Neuronal stem cell (in vitro differentiated cells): ENCODE data around the gene SYNE2.

ENCODE experiments used
- DNase-seq: peaks from one replicate; pipeline ENCODE4 v3.0.0-alpha.2; 2013; ENCODE audit warnings: low spot score
- H2AFZ ChIP-seq: one replicate; pipeline ENCODE4 v1.6.1; 2013; ENCODE audit warnings: mild to moderate bottlenecking, low read length, inconsistent platforms
- H2AK5ac ChIP-seq: 2 replicates; pipeline ENCODE4 v1.6.1; 2013; ENCODE audit warnings: low read depth, mild to moderate bottlenecking, inconsistent platforms, low read length, moderate library complexity, mixed read lengths
- H2BK120ac ChIP-seq: 2 replicates; pipeline ENCODE4 v1.6.1; 2013; ENCODE audit warnings: low read depth, mild to moderate bottlenecking, inconsistent platforms, low read length, moderate library complexity, mixed read lengths
- H2BK12ac ChIP-seq: one replicate; pipeline ENCODE4 v1.6.1; 2013; ENCODE audit warnings: low read length, inconsistent platforms
- H2BK15ac ChIP-seq: 2 replicates; pipeline ENCODE4 v1.6.1; 2013; ENCODE audit warnings: mild to moderate bottlenecking, low read length, inconsistent platforms, mixed read lengths
- H2BK5ac ChIP-seq: one replicate; pipeline ENCODE4 v1.6.1; 2013; ENCODE audit warnings: inconsistent platforms, mild to moderate bottlenecking, low read length, moderate library complexity
- H3K14ac ChIP-seq: one replicate; pipeline ENCODE4 v1.6.1; 2013; ENCODE audit warnings: low read length, inconsistent platforms
- H3K18ac ChIP-seq: 2 replicates; pipeline ENCODE4 v1.6.1; 2013; ENCODE audit warnings: low read length, inconsistent platforms
- H3K23ac ChIP-seq: 2 replicates; pipeline ENCODE4 v1.6.1; 2013; ENCODE audit warnings: low read depth, mild to moderate bottlenecking, mixed read lengths, low read length, inconsistent platforms; ENCODE audit not compliant: poor library complexity
- H3K27ac ChIP-seq: replicated peaks from 3 replicates; pipeline ENCODE4 v1.5.1; 2013; ENCODE audit warnings: low read length, inconsistent platforms
- H3K27me3 ChIP-seq, 3 experiments: 2 replicates each; pipeline ENCODE4 v1.6.1; 2013; ENCODE audit warnings: low read length in 3 of 3, mild to moderate bottlenecking in 2 of 3, inconsistent platforms in 1 of 3, low read depth in 1 of 3, mixed read lengths in 1 of 3, moderate library complexity in 1 of 3; ENCODE audit not compliant: control insufficient read depth in 3 of 3, insufficient read depth in 3 of 3
- H3K36me3 ChIP-seq, 2 donors: replicated peaks in 1 of 2; 2 replicates each; pipeline ENCODE4 v1.6.1; 2013; ENCODE audit warnings: low read length in 2 of 2; ENCODE audit not compliant: control insufficient read depth in 2 of 2, insufficient read depth in 2 of 2
- H3K4ac ChIP-seq: 2 replicates; pipeline ENCODE4 v1.6.1; 2013; ENCODE audit warnings: inconsistent platforms, mild to moderate bottlenecking, low read length, moderate library complexity
- H3K4me1 ChIP-seq, 2 donors: 1 replicate in 1 of 2; 2 replicates in 1 of 2; pipeline ENCODE4 v1.6.1; 2013; ENCODE audit warnings: low read length in 2 of 2, low read depth in 1 of 2; ENCODE audit not compliant: control insufficient read depth in 2 of 2, insufficient read depth in 1 of 2
- H3K4me2 ChIP-seq: one replicate; pipeline ENCODE4 v1.6.1; 2013; ENCODE audit warnings: mild to moderate bottlenecking, low read length, inconsistent platforms; ENCODE audit not compliant: insufficient read depth, poor library complexity, severe bottlenecking
- H3K4me3 ChIP-seq, 2 donors: 2 replicates each; pipeline ENCODE4 v1.5.1; 2013; ENCODE audit warnings: low read length in 2 of 2, mild to moderate bottlenecking in 2 of 2, inconsistent platforms in 1 of 2, moderate library complexity in 1 of 2
- H3K79me1 ChIP-seq: one replicate; pipeline ENCODE4 v1.6.1; 2013; ENCODE audit warnings: low read depth, mild to moderate bottlenecking, inconsistent platforms, low read length, moderate library complexity
- H3K9ac ChIP-seq: one replicate; pipeline ENCODE4 v1.6.1; 2013; ENCODE audit warnings: mild to moderate bottlenecking, low read depth, low read length, inconsistent platforms; ENCODE audit not compliant: poor library complexity
- H3K9me3 ChIP-seq, 2 donors: replicated peaks in 1 of 2; 2 replicates each; pipeline versions ENCODE3 to v1.6.1; 2013; ENCODE audit warnings: low read length in 2 of 2, mild to moderate bottlenecking in 2 of 2, inconsistent platforms in 1 of 2, low read depth in 1 of 2, mixed read lengths in 1 of 2, moderate library complexity in 1 of 2; ENCODE audit not compliant: control insufficient read depth in 2 of 2, insufficient read depth in 1 of 2
- H4K8ac ChIP-seq: one replicate; pipeline ENCODE4 v1.6.1; 2013; ENCODE audit warnings: low read depth, mild to moderate bottlenecking, inconsistent platforms, low read length, moderate library complexity
- H4K91ac ChIP-seq: one replicate; pipeline ENCODE4 v1.6.1; 2013; ENCODE audit warnings: low read length, low read depth, mild to moderate bottlenecking, inconsistent platforms; ENCODE audit not compliant: poor library complexity
- WGBS, 2 donors: extraction: QIAGEN DNeasy Blood & Tissue Kit; methylation state at CpG; one replicate each; pipeline ENCODE4 v1.1.7; 2013; ENCODE audit warnings: missing lambda C conversion rate in 2 of 2, mixed read lengths in 1 of 2; ENCODE audit not compliant: insufficient read length in 2 of 2, insufficient replicate concordance in 1 of 2; ENCODE audit errors: extremely low coverage in 2 of 2; 5-methylcytosine and 5-hydroxymethylcytosine counted together

Gene SYNE2

GRCh38 chr14:63938198-63939005 is 85.6 kb downstream of the SYNE2 start:
- no peak overlapping the region for H2BK5ac ChIP-seq
- DNase-seq: no peak
- no peaks in the 10 kb centered on the region for H3K9me3 ChIP-seq
- H3K27me3 ChIP-seq: no peaks in the 10 kb centered on the region
- no peak overlapping the region for H2BK120ac ChIP-seq
- no peak overlapping the region for H3K14ac ChIP-seq
- H3K23ac ChIP-seq: no peak overlapping the region
- no peak overlapping the region for H3K9ac ChIP-seq
- H4K8ac ChIP-seq: no peak overlapping the region
- no peak overlapping the region for H2AFZ ChIP-seq
- no CpG with 5 or more reads among the region's 9 CpGs for WGBS, 2 donors
- H3K18ac ChIP-seq: no peak overlapping the region
- H3K27ac ChIP-seq: no peak overlapping the region
- H2BK15ac ChIP-seq: no peak overlapping the region
- H3K4me1 ChIP-seq: peaks cover 2 to 6% of the 10 kb centered on the region in 2 donors
- H3K4me2 ChIP-seq: no peak overlapping the region
- peaks cover 7 to 30% of the 10 kb centered on the region in 2 donors for H3K36me3 ChIP-seq
- H3K4ac ChIP-seq: no peak overlapping the region
- H3K79me1 ChIP-seq: no peaks in the 10 kb centered on the region
- no peak overlapping the region for H4K91ac ChIP-seq
- H2BK12ac ChIP-seq: no peak overlapping the region
- peak overlapping the region in 1 of 2 donors; percentile 49 for H3K4me3 ChIP-seq
- no peak overlapping the region for H2AK5ac ChIP-seq

GRCh38 chr14:63939006-63939270 is 86.1 kb downstream of the SYNE2 start:
- Histone ChIP-seq H3K4me3 (peak overlapping the region in 1 of 2 donors; percentile 49), H3K79me1 (no peaks in the 10 kb centered on the region), H3K4me2 (no peak overlapping the region), H3K9me3 (no peaks in the 10 kb centered on the region), H2AFZ (no peak overlapping the region), H3K18ac (no peak overlapping the region), H3K14ac (no peak overlapping the region), H3K27me3 (no peaks in the 10 kb centered on the region), H3K36me3 (peaks cover 7 to 30% of the 10 kb centered on the region in 2 donors), H2AK5ac (no peak overlapping the region), H3K23ac (no peak overlapping the region), H3K4me1 (peaks cover 0 to 4% of the 10 kb centered on the region in 2 donors), H2BK120ac (no peak overlapping the region), H4K91ac (no peak overlapping the region), H3K27ac (no peak overlapping the region), H2BK5ac (no peak overlapping the region), H2BK12ac (no peak overlapping the region), H4K8ac (no peak overlapping the region), H3K9ac (no peak overlapping the region), H2BK15ac (no peak overlapping the region), H3K4ac (no peak overlapping the region)
- no CpG with 5 or more reads among the region's 1 CpG for WGBS, 2 donors
- DNase-seq: no peak

GRCh38 chr14:63940387-63940786 is 87.6 kb downstream of the SYNE2 start:
- no peak overlapping the region for H3K27ac ChIP-seq
- H2BK12ac ChIP-seq: no peak overlapping the region
- no peaks in the 10 kb centered on the region for H3K79me1 ChIP-seq
- H2BK5ac ChIP-seq: no peak overlapping the region
- WGBS, 2 donors: no CpG with 5 or more reads among the region's 4 CpGs
- H3K4me3 ChIP-seq: no peak overlapping the region
- H2AK5ac ChIP-seq: no peak overlapping the region
- no peak overlapping the region for H4K91ac ChIP-seq
- no peak overlapping the region for H3K9ac ChIP-seq
- no peak overlapping the region for H2AFZ ChIP-seq
- no peak overlapping the region for H3K18ac ChIP-seq
- no peaks in the 10 kb centered on the region for H3K27me3 ChIP-seq
- no peaks in the 10 kb centered on the region for H3K9me3 ChIP-seq
- no peak overlapping the region for H3K4ac ChIP-seq
- no peak overlapping the region for H2BK15ac ChIP-seq
- H3K14ac ChIP-seq: no peak overlapping the region
- H4K8ac ChIP-seq: no peak overlapping the region
- H2BK120ac ChIP-seq: no peak overlapping the region
- H3K36me3 ChIP-seq: peaks cover 7 to 33% of the 10 kb centered on the region in 2 donors
- H3K23ac ChIP-seq: no peak overlapping the region
- no peaks in the 10 kb centered on the region for H3K4me1 ChIP-seq
- DNase-seq: no peak
- no peak overlapping the region for H3K4me2 ChIP-seq

GRCh38 chr14:63941023-63941422 is 88.2 kb downstream of the SYNE2 start:
- H4K91ac ChIP-seq: no peak overlapping the region
- no peaks in the 10 kb centered on the region for H3K27me3 ChIP-seq
- no peak overlapping the region for H2BK5ac ChIP-seq
- no peak overlapping the region for H3K23ac ChIP-seq
- no peak overlapping the region for H3K14ac ChIP-seq
- H3K4me2 ChIP-seq: no peak overlapping the region
- no peak overlapping the region for H2BK15ac ChIP-seq
- no peak overlapping the region for H4K8ac ChIP-seq
- H3K4ac ChIP-seq: no peak overlapping the region
- H2BK12ac ChIP-seq: no peak overlapping the region
- no peak overlapping the region for H2AK5ac ChIP-seq
- no peaks in the 10 kb centered on the region for H3K9me3 ChIP-seq
- no peak overlapping the region for H2BK120ac ChIP-seq
- no peak overlapping the region for H3K18ac ChIP-seq
- no peak overlapping the region for H2AFZ ChIP-seq
- DNase-seq: no peak
- no peak overlapping the region for H3K9ac ChIP-seq
- no peak overlapping the region for H3K27ac ChIP-seq
- H3K36me3 ChIP-seq: peaks cover 7 to 40% of the 10 kb centered on the region in 2 donors
- H3K4me3 ChIP-seq: no peak overlapping the region
- H3K4me1 ChIP-seq: no peaks in the 10 kb centered on the region
- H3K79me1 ChIP-seq: no peaks in the 10 kb centered on the region
- no CpG with 5 or more reads among the region's 3 CpGs for WGBS, 2 donors
